H9 (cell line): ENCODE data around the gene CSRP3. TPM values are rescaled to one million over a fixed set of nuclear protein-coding genes. Genes with fewer than 3 reads are reported as not detected.

Experiments
- DNase-seq: peaks from one replicate; pipeline ENCODE4 v3.0.0-alpha.2; 2017
- H2AFZ ChIP-seq: one replicate; pipeline ENCODE4 v1.6.1; 2013; ENCODE audit warnings: mild to moderate bottlenecking, low read length, control low read depth, moderate library complexity
- H2AK5ac ChIP-seq: 2 replicates; pipeline ENCODE4 v1.6.1; 2013; ENCODE audit warnings: low read length, control low read depth, mixed read lengths; ENCODE audit not compliant: insufficient read length
- H2BK120ac ChIP-seq: one replicate; pipeline ENCODE4 v1.6.1; 2013; ENCODE audit warnings: low read depth, mild to moderate bottlenecking, low read length, control low read depth, inconsistent platforms; ENCODE audit not compliant: poor library complexity, severe bottlenecking
- H2BK12ac ChIP-seq: 2 replicates; pipeline ENCODE4 v1.6.1; 2013; ENCODE audit warnings: low read length, control low read depth, mixed read lengths, low read depth; ENCODE audit not compliant: insufficient read length
- H2BK15ac ChIP-seq: 2 replicates; pipeline ENCODE4 v1.6.1; 2013; ENCODE audit warnings: low read depth, low read length, control low read depth
- H2BK20ac ChIP-seq: one replicate; pipeline ENCODE4 v1.6.1; 2013; ENCODE audit warnings: low read depth, mild to moderate bottlenecking, low read length, control low read depth, inconsistent platforms; ENCODE audit not compliant: poor library complexity, severe bottlenecking
- H2BK5ac ChIP-seq: 2 replicates; pipeline ENCODE4 v1.6.1; 2013; ENCODE audit warnings: low read length, control low read depth, mixed read lengths; ENCODE audit not compliant: insufficient read length
- H3K14ac ChIP-seq: 2 replicates; pipeline ENCODE4 v1.6.1; 2013; ENCODE audit warnings: low read length, control low read depth; ENCODE audit not compliant: insufficient read depth
- H3K18ac ChIP-seq: 2 replicates; pipeline ENCODE4 v1.6.1; 2013; ENCODE audit warnings: low read depth, mild to moderate bottlenecking, mixed read lengths, low read length, control low read depth; ENCODE audit not compliant: insufficient read length
- H3K23ac ChIP-seq: 2 replicates; pipeline ENCODE4 v1.6.1; 2013; ENCODE audit warnings: low read length, control low read depth, mixed read lengths, low read depth; ENCODE audit not compliant: insufficient read length
- H3K23me2 ChIP-seq: 2 replicates; pipeline ENCODE4 v1.6.1; 2013; ENCODE audit warnings: low read depth, mild to moderate bottlenecking, mixed read lengths, low read length, control low read depth; ENCODE audit not compliant: insufficient read length, poor library complexity, severe bottlenecking
- H3K27ac ChIP-seq: 2 replicates; pipeline ENCODE4 v1.5.1; 2013; ENCODE audit warnings: low read length, control low read depth, mixed read lengths, low read depth; ENCODE audit not compliant: insufficient read length
- H3K27me3 ChIP-seq: 2 replicates; pipeline ENCODE4 v1.6.1; 2013; ENCODE audit warnings: low read length, control low read depth, inconsistent platforms; ENCODE audit not compliant: insufficient read depth
- H3K4ac ChIP-seq: 2 replicates; pipeline ENCODE4 v1.6.1; 2013; ENCODE audit warnings: low read depth, mild to moderate bottlenecking, control low read depth, inconsistent platforms, low read length, moderate library complexity
- H3K4me1 ChIP-seq: 2 replicates; pipeline ENCODE4 v1.6.1; 2013; ENCODE audit warnings: low read length, control low read depth, inconsistent platforms; ENCODE audit not compliant: insufficient read depth
- H3K4me2 ChIP-seq: 2 replicates; pipeline ENCODE4 v1.6.1; 2013; ENCODE audit warnings: low read length, control low read depth, mixed read lengths; ENCODE audit not compliant: insufficient read length, insufficient read depth
- H3K56ac ChIP-seq: 2 replicates; pipeline ENCODE4 v1.6.1; 2013; ENCODE audit warnings: low read depth, mild to moderate bottlenecking, mixed read lengths, low read length, control low read depth; ENCODE audit not compliant: insufficient read length
- H3K79me1 ChIP-seq: 2 replicates; pipeline ENCODE4 v1.6.1; 2013; ENCODE audit warnings: low read depth, mild to moderate bottlenecking, moderate library complexity, low read length, control low read depth, inconsistent platforms; ENCODE audit not compliant: insufficient read depth, poor library complexity, severe bottlenecking
- H3K79me2 ChIP-seq: 2 replicates; pipeline ENCODE4 v1.6.1; 2013; ENCODE audit warnings: low read length, control low read depth, inconsistent platforms; ENCODE audit not compliant: insufficient read depth
- H3K9ac ChIP-seq: 2 replicates; pipeline ENCODE4 v1.6.1; 2013; ENCODE audit warnings: low read length, control low read depth, mixed read lengths; ENCODE audit not compliant: insufficient read length; ENCODE audit errors: extremely low read depth
- H3K9me3 ChIP-seq: one replicate; pipeline ENCODE4 v1.6.1; 2013; ENCODE audit warnings: low read depth, low read length, inconsistent platforms; ENCODE audit not compliant: control insufficient read depth
- H3T11ph ChIP-seq: one replicate; pipeline ENCODE4 v1.6.1; 2013; ENCODE audit warnings: mild to moderate bottlenecking, low read length, control low read depth, inconsistent platforms
- H4K20me1 ChIP-seq: one replicate; pipeline ENCODE4 v1.6.1; 2013; ENCODE audit not compliant: control insufficient read depth, insufficient read length, insufficient read depth
- H4K5ac ChIP-seq: 2 replicates; pipeline ENCODE4 v1.6.1; 2013; ENCODE audit warnings: low read depth, mild to moderate bottlenecking, mixed read lengths, low read length, control low read depth; ENCODE audit not compliant: insufficient read length
- H4K8ac ChIP-seq: replicated peaks from 2 replicates; pipeline ENCODE4 v1.6.1; 2013; ENCODE audit warnings: low read length, control low read depth, mixed read lengths, low read depth; ENCODE audit not compliant: insufficient read length
- H4K91ac ChIP-seq: 2 replicates; pipeline ENCODE4 v1.6.1; 2013; ENCODE audit warnings: low read depth, mild to moderate bottlenecking, moderate library complexity, mixed read lengths, low read length, control low read depth; ENCODE audit not compliant: insufficient read length
- H3K27ac Mint-ChIP-seq, 3 experiments: 2 replicates in 2 of 3; 3 replicates in 1 of 3; pipeline ENCODE4 v1.8.0; 2020 to 2021; ENCODE audit warnings: mixed read lengths in 3 of 3, mild to moderate bottlenecking in 1 of 3, moderate library complexity in 1 of 3
- H3K27me3 Mint-ChIP-seq: 2 replicates; pipeline ENCODE4 v1.8.0; 2021; ENCODE audit warnings: low read depth, mild to moderate bottlenecking, moderate library complexity, mixed read lengths
- H3K36me3 Mint-ChIP-seq, 3 experiments: 2 replicates in 2 of 3; 3 replicates in 1 of 3; pipeline ENCODE4 v1.8.0; 2020 to 2021; ENCODE audit warnings: low read depth in 3 of 3, mixed read lengths in 3 of 3; ENCODE audit not compliant: insufficient read depth in 1 of 3
- H3K4me1 Mint-ChIP-seq, 2 experiments: 2 replicates each; pipeline ENCODE4 v1.8.0; 2020; ENCODE audit warnings: mixed read lengths in 2 of 2
- H3K4me3 Mint-ChIP-seq, 2 experiments: 2 replicates in 1 of 2; 3 replicates in 1 of 2; pipeline ENCODE4 v1.8.0; 2020 to 2021; ENCODE audit warnings: mild to moderate bottlenecking in 2 of 2, mixed read lengths in 2 of 2, moderate library complexity in 1 of 2
- H3K9me3 Mint-ChIP-seq, 2 experiments: 2 replicates in 1 of 2; 3 replicates in 1 of 2; pipeline ENCODE4 v1.8.0; 2020; ENCODE audit warnings: mild to moderate bottlenecking in 2 of 2, mixed read lengths in 2 of 2, moderate library complexity in 1 of 2
- WGBS: extraction: QIAGEN DNeasy Blood & Tissue Kit; methylation state at CpG from one replicate; pipeline ENCODE4 v1.1.7; 2013; ENCODE audit warnings: missing lambda C conversion rate, low lambda C conversion rate, mixed read lengths; ENCODE audit not compliant: insufficient read length; ENCODE audit errors: extremely low coverage; 5-methylcytosine and 5-hydroxymethylcytosine counted together
- total RNA-seq: library from RNA; stranded (reverse); gene quantifications from 2 replicates; pipeline ENCODE4 v1.2.1, GENCODE V29; 2021
- TF ChIP-seq, protein P1 (sequence below): fragments of 200-600 bp; sonication (generic); conservative IDR thresholded peaks from 3 replicates; pipeline ENCODE4 v1.8.0; 2021; ENCODE audit warnings: antibody characterized with exemption, mild to moderate bottlenecking

Gene CSRP3
- total RNA-seq, 1 experiment from 2014 or later = not detected

DNA sequence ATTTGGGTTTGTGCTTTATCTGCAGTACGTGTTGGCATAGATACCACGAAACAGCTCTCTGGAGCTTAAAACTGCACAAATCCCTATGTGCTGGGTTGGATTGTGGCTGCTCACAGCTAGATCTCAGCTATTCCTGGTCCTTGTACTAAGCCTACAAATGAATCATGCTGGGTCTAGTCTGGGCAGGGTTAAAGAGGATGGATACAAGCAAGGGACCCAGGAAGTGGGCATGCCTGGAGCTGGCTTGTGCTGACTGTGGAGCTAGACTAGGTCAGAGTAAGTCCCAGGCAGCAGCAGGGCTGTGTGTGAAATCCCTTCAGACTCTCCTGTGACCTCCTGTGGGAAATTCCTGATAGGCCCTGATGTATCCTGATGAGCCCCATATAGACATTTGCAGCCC lies 42.8 kb upstream of the CSRP3 start:
- Histone ChIP-seq H3K9ac (no peak overlapping the region), H2BK15ac (no peak overlapping the region), H3K79me1 (no peaks in the 10 kb centered on the region), H2BK120ac (no peak overlapping the region), H2BK20ac (no peak overlapping the region), H3T11ph (no peak overlapping the region), H3K23ac (no peak overlapping the region), H3K9me3 (no peaks in the 10 kb centered on the region), H4K8ac (no peak overlapping the region), H2BK12ac (no peak overlapping the region), H4K5ac (peak overlapping the region; percentile 8), H2AK5ac (no peak overlapping the region), H3K14ac (no peak overlapping the region), H3K27me3 (peaks cover 9% of the 10 kb centered on the region; the same call in 1 of the 2 replicates), H3K4me1 (no peaks in the 10 kb centered on the region), H2BK5ac (no peak overlapping the region), H3K23me2 (peaks cover 16% of the 10 kb centered on the region), H3K18ac (no peak overlapping the region), H3K56ac (no peak overlapping the region), H2AFZ (no peak overlapping the region), H3K4me2 (no peak overlapping the region), H4K20me1 (no peaks in the 10 kb centered on the region), H3K79me2 (no peaks in the 10 kb centered on the region), H4K91ac (no peak overlapping the region), H3K4ac (no peak overlapping the region), H3K27ac (no peak overlapping the region)
- Mint-ChIP-seq H3K4me1 (peaks cover 10 to 11% of the 10 kb centered on the region in 2 experiments; a peak in 3 of 4 replicates), H3K36me3 (peaks cover 7 to 25% (median 13%) of the 10 kb centered on the region in 3 experiments; a peak in 5 of 7 replicates), H3K9me3 (peaks cover 12 to 23% of the 10 kb centered on the region in 2 experiments), H3K27me3 (peaks cover 61% of the 10 kb centered on the region), H3K4me3 (no peak overlapping the region), H3K27ac (no peak overlapping the region)
- no CpG with 5 or more reads among the region's 2 CpGs for WGBS
- TF ChIP-seq, protein P1, sequence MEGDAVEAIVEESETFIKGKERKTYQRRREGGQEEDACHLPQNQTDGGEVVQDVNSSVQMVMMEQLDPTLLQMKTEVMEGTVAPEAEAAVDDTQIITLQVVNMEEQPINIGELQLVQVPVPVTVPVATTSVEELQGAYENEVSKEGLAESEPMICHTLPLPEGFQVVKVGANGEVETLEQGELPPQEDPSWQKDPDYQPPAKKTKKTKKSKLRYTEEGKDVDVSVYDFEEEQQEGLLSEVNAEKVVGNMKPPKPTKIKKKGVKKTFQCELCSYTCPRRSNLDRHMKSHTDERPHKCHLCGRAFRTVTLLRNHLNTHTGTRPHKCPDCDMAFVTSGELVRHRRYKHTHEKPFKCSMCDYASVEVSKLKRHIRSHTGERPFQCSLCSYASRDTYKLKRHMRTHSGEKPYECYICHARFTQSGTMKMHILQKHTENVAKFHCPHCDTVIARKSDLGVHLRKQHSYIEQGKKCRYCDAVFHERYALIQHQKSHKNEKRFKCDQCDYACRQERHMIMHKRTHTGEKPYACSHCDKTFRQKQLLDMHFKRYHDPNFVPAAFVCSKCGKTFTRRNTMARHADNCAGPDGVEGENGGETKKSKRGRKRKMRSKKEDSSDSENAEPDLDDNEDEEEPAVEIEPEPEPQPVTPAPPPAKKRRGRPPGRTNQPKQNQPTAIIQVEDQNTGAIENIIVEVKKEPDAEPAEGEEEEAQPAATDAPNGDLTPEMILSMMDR = no peak
- no peak for DNase-seq
